ENCODE data around the gene SLC11A1. TPM values are rescaled to one million over a fixed set of nuclear protein-coding genes. Genes with fewer than 3 reads are reported as not detected.

SLC11A1 gene
- total and polyA plus RNA-seq, 8 donors, result 0.51 to 16.2 (median 5.3) TPM

DNA sequence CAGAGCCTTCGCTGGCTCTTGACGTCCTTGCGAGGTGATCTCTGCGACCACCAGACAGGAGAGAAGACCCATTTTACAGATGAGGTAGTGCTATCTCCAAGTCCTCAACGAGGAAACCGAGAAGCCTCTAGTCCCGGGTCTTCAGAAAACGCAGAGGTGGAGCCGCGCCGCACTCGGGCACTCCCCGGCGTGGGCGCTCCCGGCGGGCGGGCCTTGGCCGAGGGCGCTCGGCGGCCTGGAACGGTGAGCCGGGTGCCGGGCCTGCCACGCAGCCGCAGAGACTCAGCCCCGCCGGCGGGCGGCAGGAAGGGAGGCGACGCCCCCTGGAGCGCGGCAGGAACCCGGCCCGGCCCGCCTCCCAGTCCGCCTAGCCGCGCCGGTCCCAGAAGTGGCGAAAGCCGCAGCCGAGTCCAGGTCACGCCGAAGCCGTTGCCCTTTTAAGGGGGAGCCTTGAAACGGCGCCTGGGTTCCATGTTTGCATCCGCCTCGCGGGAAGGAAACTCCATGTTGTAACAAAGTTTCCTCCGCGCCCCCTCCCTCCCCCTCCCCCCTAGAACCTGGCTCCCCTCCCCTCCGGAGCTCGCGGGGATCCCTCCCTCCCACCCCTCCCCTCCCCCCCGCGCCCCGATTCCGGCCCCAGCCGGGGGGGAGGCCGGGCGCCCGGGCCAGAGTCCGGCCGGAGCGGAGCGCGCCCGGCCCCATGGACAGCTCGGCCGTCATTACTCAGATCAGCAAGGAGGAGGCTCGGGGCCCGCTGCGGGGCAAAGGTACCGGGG, 17.5 kb downstream of the SLC11A1 start, which contains the start of gene CTDSP1:
TSS of gene CTDSP1 (plus strand) at position 478 of the 776 bp plus-strand sequence. CDS start at position 701, 223 bp downstream.
- TF ChIP-seq, protein P1, sequence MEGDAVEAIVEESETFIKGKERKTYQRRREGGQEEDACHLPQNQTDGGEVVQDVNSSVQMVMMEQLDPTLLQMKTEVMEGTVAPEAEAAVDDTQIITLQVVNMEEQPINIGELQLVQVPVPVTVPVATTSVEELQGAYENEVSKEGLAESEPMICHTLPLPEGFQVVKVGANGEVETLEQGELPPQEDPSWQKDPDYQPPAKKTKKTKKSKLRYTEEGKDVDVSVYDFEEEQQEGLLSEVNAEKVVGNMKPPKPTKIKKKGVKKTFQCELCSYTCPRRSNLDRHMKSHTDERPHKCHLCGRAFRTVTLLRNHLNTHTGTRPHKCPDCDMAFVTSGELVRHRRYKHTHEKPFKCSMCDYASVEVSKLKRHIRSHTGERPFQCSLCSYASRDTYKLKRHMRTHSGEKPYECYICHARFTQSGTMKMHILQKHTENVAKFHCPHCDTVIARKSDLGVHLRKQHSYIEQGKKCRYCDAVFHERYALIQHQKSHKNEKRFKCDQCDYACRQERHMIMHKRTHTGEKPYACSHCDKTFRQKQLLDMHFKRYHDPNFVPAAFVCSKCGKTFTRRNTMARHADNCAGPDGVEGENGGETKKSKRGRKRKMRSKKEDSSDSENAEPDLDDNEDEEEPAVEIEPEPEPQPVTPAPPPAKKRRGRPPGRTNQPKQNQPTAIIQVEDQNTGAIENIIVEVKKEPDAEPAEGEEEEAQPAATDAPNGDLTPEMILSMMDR (IDR thresholded peaks at IDR 0.05), result no peak
- Histone ChIP-seq H3K27me3 (no peaks in the 10 kb centered on the region), H3K9me3 (no peaks in the 10 kb centered on the region), H3K4me1 (peaks cover 15 to 18% (median 16%) of the 10 kb centered on the region in 3 donors), H3K36me3 (peaks cover 0 to 31% (median 11%) of the 10 kb centered on the region in 3 donors), H3K4me3 (peak within 1 kb of the TSS; percentile 80 to 98 (median 90)), H3K27ac (peak within 1 kb of the TSS; percentile 95 to 100 (median 98))
- DNase-seq (peak; percentile 97 to 99 (median 97)), FAIRE-seq (no peak), ATAC-seq (peak; percentile 42 to 67 (median 58))
- WGBS, 2 donors, result 0% methylated on average over 49 to 75 of the region's 78 CpGs
- intact Hi-C loops (cut with DNase I), result loop anchor here in 2 of 3 donors (10.0 kb wide), 2 partner anchors 125 to 255 kb away; partner anchors contain the start of genes AAMP (in 1 of the 2), BCS1L (in 1 of the 2), PNKD (in 1 of the 2) and ZNF142 (in 1 of the 2)

DNA sequence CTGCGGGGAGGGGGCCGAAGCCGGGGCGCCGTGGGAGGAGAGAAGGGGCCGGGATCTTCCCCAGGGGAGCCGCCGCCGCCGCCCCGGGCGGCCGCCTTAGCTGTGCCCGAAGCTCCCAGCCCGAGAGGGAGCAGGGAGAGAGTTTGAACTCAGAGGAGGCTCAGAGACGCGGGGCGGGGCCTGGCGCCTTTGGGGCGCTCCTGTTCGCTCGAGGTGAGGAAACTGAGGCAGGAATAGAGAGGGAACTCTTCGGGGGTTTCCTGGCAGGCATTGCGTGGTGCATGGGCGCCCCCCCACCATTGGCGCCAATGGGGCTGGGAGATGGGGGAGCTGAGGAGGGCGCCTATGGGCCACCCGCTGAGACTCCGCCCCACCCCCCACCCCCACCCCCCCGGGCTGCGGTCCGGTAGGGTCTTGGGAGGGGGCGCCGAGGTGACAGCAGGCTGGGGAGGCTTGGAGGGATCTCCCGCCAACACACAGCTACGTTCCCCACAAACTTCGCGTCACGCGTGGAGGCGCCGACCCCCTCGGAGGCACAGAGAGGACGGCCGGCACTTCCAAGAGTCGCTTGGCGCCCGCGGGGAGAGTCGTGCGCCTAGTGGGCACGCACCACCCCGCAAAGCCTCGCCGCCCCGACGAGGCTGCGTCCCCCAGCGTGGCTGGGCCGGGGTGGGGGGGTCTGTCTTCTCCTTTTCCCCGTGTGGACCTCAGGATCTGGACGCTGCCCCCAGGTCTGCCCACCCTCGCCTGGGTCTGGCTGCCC, 18.3 kb downstream of the SLC11A1 start:
- peaks cover 0 to 37% (median 13%) of the 10 kb centered on the region in 3 donors for H3K36me3 ChIP-seq
- H3K27me3 ChIP-seq, result no peaks in the 10 kb centered on the region
- peak overlapping the region; percentile 80 to 98 (median 90) for H3K4me3 ChIP-seq
- FAIRE-seq, result no peak
- 0 to 2% methylated on average over 46 to 63 of the region's 63 CpGs for WGBS, 2 donors
- H3K4me1 ChIP-seq, result peaks cover 15 to 19% (median 15%) of the 10 kb centered on the region in 3 donors
- H3K27ac ChIP-seq, result peak overlapping the region; percentile 95 to 100 (median 98)
- intact Hi-C loops (cut with DNase I), result loop anchor here in 1 of 3 donors (10.0 kb wide), 1 partner anchor 254 kb away; the partner anchor contains the start of genes BCS1L and ZNF142
- TF ChIP-seq, protein P1 (IDR thresholded peaks at IDR 0.05), result no peak
- ATAC-seq, result peak in 2 of 4 donors; percentile 1 to 3
- DNase-seq, result peak; percentile 50 to 87 (median 66)
- H3K9me3 ChIP-seq, result no peaks in the 10 kb centered on the region

DNA sequence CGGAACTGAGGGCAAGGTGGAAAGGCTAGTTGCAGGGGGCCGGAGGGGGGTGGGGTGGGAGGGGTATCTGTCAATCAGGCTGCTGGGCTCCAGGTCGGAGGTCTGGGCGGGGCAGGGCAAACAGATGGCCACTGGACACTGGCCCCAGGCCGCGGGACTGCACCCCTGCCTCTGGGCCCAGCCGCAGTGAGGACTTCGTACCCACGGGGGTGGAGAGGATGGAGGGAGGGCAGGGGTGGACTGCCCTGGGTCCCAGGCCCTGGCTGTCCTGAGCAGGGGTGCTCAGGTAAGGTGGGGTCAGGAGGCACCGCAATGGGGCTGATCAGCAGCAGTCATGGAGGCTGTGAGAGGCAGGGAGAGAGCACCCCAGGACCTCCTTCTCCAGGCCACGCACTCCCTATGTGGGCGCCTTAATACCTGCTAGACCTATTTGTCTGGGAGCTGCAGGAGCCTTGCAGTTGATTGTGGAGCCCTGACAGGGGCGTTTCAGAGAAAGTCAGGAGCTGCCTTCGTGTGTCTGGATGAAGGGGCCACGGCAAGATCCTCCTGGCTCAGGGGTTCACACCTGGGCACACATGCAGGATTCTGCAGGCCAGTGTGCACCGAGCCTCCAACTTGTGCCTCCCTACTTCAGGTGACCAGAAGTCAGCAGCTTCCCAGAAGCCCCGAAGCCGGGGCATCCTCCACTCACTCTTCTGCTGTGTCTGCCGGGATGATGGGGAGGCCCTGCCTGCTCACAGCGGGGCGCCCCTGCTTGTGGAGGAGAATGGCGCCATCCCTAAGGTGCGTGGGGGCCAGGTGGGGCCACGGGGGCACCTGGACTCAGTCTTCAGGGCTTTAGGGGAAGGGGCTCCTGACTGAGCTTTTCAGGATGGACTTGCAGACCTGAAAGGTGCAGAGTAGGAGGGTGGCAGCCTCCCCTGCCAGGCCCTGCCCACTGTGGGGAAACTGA, 19.1 kb downstream of the SLC11A1 start:
- TF ChIP-seq, protein P1 (IDR thresholded peaks at IDR 0.05), result no peak
- intact Hi-C loops (cut with DNase I), result loop anchor here in 1 of 3 donors (10.0 kb wide), 1 partner anchor 254 kb away; the partner anchor contains the start of genes BCS1L and ZNF142
- H3K27ac ChIP-seq, result peak overlapping the region; percentile 95 to 100 (median 98)
- no peaks in the 10 kb centered on the region for H3K27me3 ChIP-seq
- FAIRE-seq (no peak), ATAC-seq (no peak), DNase-seq (peak in 5 of 6 donors; percentile 49 to 74 (median 61))
- WGBS, 2 donors, result 20 to 28% methylated on average over 20 to 24 of the region's 24 CpGs
- peaks cover 15 to 27% (median 20%) of the 10 kb centered on the region in 3 donors for H3K4me1 ChIP-seq
- peaks cover 0 to 37% (median 13%) of the 10 kb centered on the region in 3 donors for H3K36me3 ChIP-seq
- peak overlapping the region; percentile 80 to 98 (median 90) for H3K4me3 ChIP-seq
- H3K9me3 ChIP-seq, result no peaks in the 10 kb centered on the region

DNA sequence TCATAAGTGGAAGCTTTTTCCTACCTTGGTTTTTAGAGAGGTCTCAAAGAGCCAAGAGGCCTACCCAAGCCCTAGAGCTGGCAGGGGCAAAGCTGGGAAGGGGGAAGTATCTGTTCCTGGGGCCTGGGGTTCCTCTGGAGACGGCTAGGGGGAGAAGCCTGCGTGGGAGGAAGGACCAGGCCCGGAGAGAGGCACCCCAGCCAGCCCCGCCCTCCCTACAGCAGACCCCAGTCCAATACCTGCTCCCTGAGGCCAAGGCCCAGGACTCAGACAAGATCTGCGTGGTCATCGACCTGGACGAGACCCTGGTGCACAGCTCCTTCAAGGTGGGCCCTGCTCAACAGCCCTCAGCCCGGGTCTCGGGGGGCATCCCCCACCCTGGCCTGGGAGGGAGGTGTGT, 19.8 kb downstream of the SLC11A1 start:
- DNase-seq, result peak in 2 of 6 donors; percentile 50 to 80
- TF ChIP-seq, protein P1 (IDR thresholded peaks at IDR 0.05), result no peak
- peak overlapping the region in 2 of 4 donors; percentile 80 to 98 for H3K4me3 ChIP-seq
- no peaks in the 10 kb centered on the region for H3K9me3 ChIP-seq
- H3K4me1 ChIP-seq, result peaks cover 15 to 27% (median 18%) of the 10 kb centered on the region in 3 donors
- intact Hi-C loops (cut with DNase I), result loop anchor here in 1 of 3 donors (10.0 kb wide), 1 partner anchor 253 kb away; the partner anchor contains the start of genes BCS1L and ZNF142
- ATAC-seq, result no peak
- no peak for FAIRE-seq
- peaks cover 0 to 37% (median 13%) of the 10 kb centered on the region in 3 donors for H3K36me3 ChIP-seq
- H3K27ac ChIP-seq, result no peak overlapping the region
- no peaks in the 10 kb centered on the region for H3K27me3 ChIP-seq
- 62 to 65% methylated on average over 8 to 9 of the region's 9 CpGs for WGBS, 2 donors
